ENCODE data around the gene SKOR2. TPM values are rescaled to one million over a fixed set of nuclear protein-coding genes. Genes with fewer than 3 reads are reported as not detected.

SKOR2 gene
- total and polyA plus RNA-seq, 2 of the 4 experiments (the other 2 are of a cell fraction), result not detected

- H3K9me3 ChIP-seq (ENCODE audit: control insufficient read depth, insufficient read depth, low read length), result no peaks in the 10 kb centered on the region
- in situ Hi-C loops (cut with MboI; ENCODE audit: low sequenced_read_pairs), result no loop called here
- H4K5ac ChIP-seq (ENCODE audit: low read depth, low read length), result no peak overlapping the region
- H3K18ac ChIP-seq (ENCODE audit: low read depth, low read length), result no peak overlapping the region
- DNase-seq (peak; percentile 33), ATAC-seq (ENCODE audit: low read depth) (peak; percentile 79; the same call in 1 of the 2 replicates)
- H2BK15ac ChIP-seq (ENCODE audit: low read depth, low read length), result no peak overlapping the region
- no peak overlapping the region for H3K9ac ChIP-seq (ENCODE audit: low read depth, low read length)
- no CpG with 5 or more reads among the region's 5 CpGs for WGBS, 2 experiments (ENCODE audit: extremely low coverage in 2 of 2, insufficient read length in 1 of 2)
- no peak overlapping the region for H3K14ac ChIP-seq (replicated peaks; ENCODE audit: low read depth, low read length)
- intact Hi-C loops (cut with micrococcal nuclease), result loop anchor here (1.0 to 5.0 kb wide), 2 partner anchors 183 to 474 kb away; no protein-coding TSS in a partner anchor
- POLR2A ChIA-PET (ENCODE audit: unreplicated experiment), result no interaction called here
- H2BK5ac ChIP-seq (ENCODE audit: low read depth, low read length, poor library complexity, severe bottlenecking), result no peak overlapping the region
- H3K4me1 ChIP-seq (ENCODE audit: control insufficient read depth, insufficient read depth, low read length), result no peaks in the 10 kb centered on the region
- H4K91ac ChIP-seq (ENCODE audit: insufficient read depth, low read depth, low read length), result no peak overlapping the region
- H3K36me3 ChIP-seq (ENCODE audit: control insufficient read depth, insufficient read depth, low read length), result no peaks in the 10 kb centered on the region
- CTCF ChIA-PET, result no interaction called here
- BruUV-seq (replicated peaks), result no TSS peak
- no peak overlapping the region for H4K8ac ChIP-seq (ENCODE audit: low read depth in 2 of 2, low read length in 2 of 2)
- no peak overlapping the region for H2AK9ac ChIP-seq (replicated peaks; ENCODE audit: low read depth, low read length, poor library complexity)
- no peak overlapping the region for H2BK120ac ChIP-seq (ENCODE audit: low read depth, low read length)
- TF ChIP-seq MXI1 (IDR thresholded peaks at IDR 0.05; ENCODE audit: borderline replicate concordance, low read depth, low read length) (no peak), SMC3 (IDR thresholded peaks at IDR 0.05; ENCODE audit: low read depth, low read length) (peak; percentile 43), ELK1 (IDR thresholded peaks at IDR 0.05; ENCODE audit: borderline replicate concordance, low read depth, low read length) (no peak), RAD21 (IDR thresholded peaks at IDR 0.05; ENCODE audit: low read length) (peak; percentile 40), CTCF (conservative IDR thresholded peaks at IDR 0.05; ENCODE audit: low read depth, low read length) (peak; percentile 53)
- no peak overlapping the region for H3K4me2 ChIP-seq (ENCODE audit: low read depth, low read length)
- H3K4me3 ChIP-seq (ENCODE audit: insufficient read depth, low read depth, low read length), result no peak overlapping the region
- H2BK20ac ChIP-seq (ENCODE audit: low read depth, low read length), result no peak overlapping the region
- dilution Hi-C loops (cut with HindIII; ENCODE audit: low sequenced_read_pairs, unreplicated experiment), result no loop called here
- H3K9me1 ChIP-seq (ENCODE audit: insufficient read depth, low read length), result no peaks in the 10 kb centered on the region
- no peaks in the 10 kb centered on the region for H3K27me3 ChIP-seq (ENCODE audit: control insufficient read depth, insufficient read depth, low read length)
- no peak overlapping the region for H2AFZ ChIP-seq (replicated peaks; ENCODE audit: low read length, poor library complexity)
- H3K56ac ChIP-seq (ENCODE audit: extremely low read depth, insufficient read depth, low read length), result no peak overlapping the region
- no peak overlapping the region for H3K23ac ChIP-seq (ENCODE audit: low read depth, low read length)
- no peak overlapping the region for H3K27ac ChIP-seq (ENCODE audit: insufficient read depth, low read length)
- no peaks in the 10 kb centered on the region for H4K20me1 ChIP-seq (ENCODE audit: insufficient read depth, low read length)
- H2AK5ac ChIP-seq (ENCODE audit: low read depth, low read length), result no peak overlapping the region
- H3K79me1 ChIP-seq (ENCODE audit: low read depth in 1 of 2, low read length in 2 of 2), result no peaks in the 10 kb centered on the region
- H3K4ac ChIP-seq (ENCODE audit: low read depth, low read length), result no peak overlapping the region
Measured at GRCh38 chr18:47283476-47283875, 32.0 kb upstream of the SKOR2 start.

Measured in IMR-90 (cell line).